WTC11 (cell line): ENCODE measurements around the gene CRYBA4.

Experiments
- AFF4 ChIP-seq: sonication (generic); formaldehyde crosslinking; IDR thresholded peaks from 2 replicates; pipeline ENCODE4 v1.8.1; 2023; ENCODE audit warnings: mild to moderate bottlenecking, missing genetic modification reagents, borderline replicate concordance
- SMAD3 ChIP-seq: sonication (generic); formaldehyde crosslinking; IDR thresholded peaks from 2 replicates; pipeline ENCODE4 v1.8.0; 2022; ENCODE audit warnings: missing genetic modification reagents, mild to moderate bottlenecking, borderline replicate concordance
- SP1 ChIP-seq: sonication (generic); formaldehyde crosslinking; conservative IDR thresholded peaks from 2 replicates; pipeline ENCODE4 v1.8.1; 2022; ENCODE audit warnings: missing genetic modification reagents
- TCF7 ChIP-seq: sonication (generic); formaldehyde crosslinking; IDR thresholded peaks from 2 replicates; pipeline ENCODE4 v1.8.0; 2022; ENCODE audit warnings: mild to moderate bottlenecking, low read depth, missing genetic modification reagents, moderate library complexity
- TF ChIP-seq, protein P1 (sequence below): fragments of 200-600 bp; IDR thresholded peaks from 2 replicates; pipeline ENCODE4 v1.8.0; 2022; ENCODE audit warnings: antibody characterized with exemption
- TF ChIP-seq, protein P2 (sequence below): sonication (generic); formaldehyde crosslinking; IDR thresholded peaks from 2 replicates; pipeline ENCODE4 v1.8.1; 2023; ENCODE audit warnings: mild to moderate bottlenecking, missing genetic modification reagents

DNA sequence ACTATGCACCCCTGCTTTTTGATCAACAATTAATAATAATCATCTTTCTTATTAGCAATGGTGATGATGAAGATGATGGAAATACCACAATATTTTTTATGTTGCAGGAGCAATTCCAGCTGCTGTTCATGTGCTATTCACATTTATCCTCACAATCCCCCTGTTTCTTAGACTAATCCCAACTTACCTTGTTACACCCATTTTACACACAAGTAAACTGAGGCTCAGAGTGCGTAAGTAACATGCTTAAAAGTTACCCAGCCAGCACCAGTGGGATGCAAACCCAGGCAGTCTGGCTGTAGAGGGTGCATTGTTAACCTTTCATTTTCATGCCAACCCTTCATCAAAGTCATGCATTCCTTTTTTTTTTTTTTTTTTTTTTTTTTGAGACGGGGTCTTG is 1.6 kb upstream of the CRYBA4 start:
- TF ChIP-seq, protein P1, sequence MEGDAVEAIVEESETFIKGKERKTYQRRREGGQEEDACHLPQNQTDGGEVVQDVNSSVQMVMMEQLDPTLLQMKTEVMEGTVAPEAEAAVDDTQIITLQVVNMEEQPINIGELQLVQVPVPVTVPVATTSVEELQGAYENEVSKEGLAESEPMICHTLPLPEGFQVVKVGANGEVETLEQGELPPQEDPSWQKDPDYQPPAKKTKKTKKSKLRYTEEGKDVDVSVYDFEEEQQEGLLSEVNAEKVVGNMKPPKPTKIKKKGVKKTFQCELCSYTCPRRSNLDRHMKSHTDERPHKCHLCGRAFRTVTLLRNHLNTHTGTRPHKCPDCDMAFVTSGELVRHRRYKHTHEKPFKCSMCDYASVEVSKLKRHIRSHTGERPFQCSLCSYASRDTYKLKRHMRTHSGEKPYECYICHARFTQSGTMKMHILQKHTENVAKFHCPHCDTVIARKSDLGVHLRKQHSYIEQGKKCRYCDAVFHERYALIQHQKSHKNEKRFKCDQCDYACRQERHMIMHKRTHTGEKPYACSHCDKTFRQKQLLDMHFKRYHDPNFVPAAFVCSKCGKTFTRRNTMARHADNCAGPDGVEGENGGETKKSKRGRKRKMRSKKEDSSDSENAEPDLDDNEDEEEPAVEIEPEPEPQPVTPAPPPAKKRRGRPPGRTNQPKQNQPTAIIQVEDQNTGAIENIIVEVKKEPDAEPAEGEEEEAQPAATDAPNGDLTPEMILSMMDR: no peak
- TF ChIP-seq, protein P2, sequence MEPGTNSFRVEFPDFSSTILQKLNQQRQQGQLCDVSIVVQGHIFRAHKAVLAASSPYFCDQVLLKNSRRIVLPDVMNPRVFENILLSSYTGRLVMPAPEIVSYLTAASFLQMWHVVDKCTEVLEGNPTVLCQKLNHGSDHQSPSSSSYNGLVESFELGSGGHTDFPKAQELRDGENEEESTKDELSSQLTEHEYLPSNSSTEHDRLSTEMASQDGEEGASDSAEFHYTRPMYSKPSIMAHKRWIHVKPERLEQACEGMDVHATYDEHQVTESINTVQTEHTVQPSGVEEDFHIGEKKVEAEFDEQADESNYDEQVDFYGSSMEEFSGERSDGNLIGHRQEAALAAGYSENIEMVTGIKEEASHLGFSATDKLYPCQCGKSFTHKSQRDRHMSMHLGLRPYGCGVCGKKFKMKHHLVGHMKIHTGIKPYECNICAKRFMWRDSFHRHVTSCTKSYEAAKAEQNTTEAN: no peak
- TF ChIP-seq TCF7 (CRISPR knock-in tag): no peak
- TF ChIP-seq AFF4: no peak
- no peak for TF ChIP-seq SP1 (CRISPR knock-in tag)
- TF ChIP-seq SMAD3: no peak
